GM19193 (cell line): ENCODE data around the gene ABITRAM.

Experiments used
- POLR2A ChIP-seq: IDR thresholded peaks from 4 replicates; pipeline ENCODE4 v1.6.1; 2011; ENCODE audit not compliant: insufficient read depth, insufficient read length; ENCODE audit errors: extremely low read depth

The ABITRAM gene

DNA sequence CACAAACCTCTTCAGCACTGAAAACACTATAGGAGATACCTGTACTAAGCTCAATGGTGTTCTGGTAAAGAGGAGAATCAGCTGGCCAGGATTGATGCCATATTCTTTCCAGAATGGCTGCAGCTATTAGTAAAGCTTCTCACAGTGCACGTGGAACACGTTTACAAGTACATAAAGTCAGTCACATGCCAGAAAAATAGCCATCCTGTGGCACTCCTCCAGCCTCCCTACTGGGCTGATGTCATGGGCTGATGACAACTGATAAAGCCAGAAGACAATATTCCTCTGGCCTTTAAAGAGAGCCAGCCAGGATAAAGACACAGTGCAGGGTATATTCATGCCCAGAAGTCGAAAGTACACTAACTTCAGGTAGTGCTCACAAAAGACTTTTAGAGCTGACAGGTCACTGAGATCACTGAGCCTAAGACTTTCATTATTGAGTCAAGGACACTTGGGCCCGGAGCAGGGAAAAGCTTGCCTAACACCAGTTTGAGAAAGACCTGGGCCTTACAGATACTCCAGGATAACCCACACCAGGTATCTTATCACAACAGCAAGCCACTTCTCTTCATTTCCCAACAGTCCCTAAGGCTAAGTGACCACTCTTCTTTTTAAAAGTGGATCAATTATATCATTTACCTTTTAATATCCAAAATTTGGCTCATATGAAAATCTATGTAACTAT is 29.4 kb downstream of the ABITRAM start:
- no peak for TF ChIP-seq POLR2A

DNA sequence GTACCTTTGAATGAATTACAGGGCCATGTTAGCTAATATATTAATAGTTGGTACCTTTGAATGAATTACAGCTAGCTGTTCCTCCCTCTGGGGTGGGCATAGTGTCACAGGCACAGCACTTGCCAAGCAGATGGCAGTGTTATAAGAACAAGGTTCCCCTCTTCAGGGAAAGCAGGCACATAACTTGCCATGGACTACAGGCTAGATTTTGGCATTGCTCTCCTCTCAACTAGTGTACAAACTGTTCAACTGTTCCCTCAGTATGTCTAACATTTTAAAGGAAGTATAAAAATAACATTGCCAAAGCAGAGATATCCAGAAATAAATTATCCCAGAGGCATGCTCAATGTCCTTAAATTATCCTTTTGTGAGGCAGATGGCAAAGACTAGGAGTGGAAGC is 33.7 kb downstream of the ABITRAM start:
- no peak for TF ChIP-seq POLR2A

DNA sequence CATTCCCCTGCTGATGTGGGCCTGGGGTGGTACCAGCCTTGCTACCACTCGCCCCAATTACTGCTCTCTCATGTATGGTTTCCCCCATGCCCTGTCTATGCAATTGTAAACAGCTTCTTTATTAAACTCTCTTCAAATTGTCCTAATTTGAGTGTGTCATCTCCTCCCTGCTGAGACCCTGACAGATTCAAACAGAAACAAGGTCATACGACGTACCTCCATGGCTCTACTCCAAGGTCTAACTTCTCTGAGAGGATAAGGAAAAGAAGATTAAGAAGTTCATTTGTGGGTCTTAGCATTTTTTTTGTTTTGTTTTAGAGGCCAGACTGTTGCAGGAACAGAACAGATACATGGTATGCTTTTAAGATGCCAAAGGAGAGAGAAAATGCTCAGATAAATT is 38.0 kb downstream of the ABITRAM start:
- no peak for TF ChIP-seq POLR2A

GRCh38 chr9:108972626-108973209 is 38.5 kb downstream of the ABITRAM start:
- TF ChIP-seq POLR2A, result no peak

GRCh38 chr9:108973895-108974294 is 39.7 kb downstream of the ABITRAM start:
- TF ChIP-seq POLR2A, result no peak

DNA sequence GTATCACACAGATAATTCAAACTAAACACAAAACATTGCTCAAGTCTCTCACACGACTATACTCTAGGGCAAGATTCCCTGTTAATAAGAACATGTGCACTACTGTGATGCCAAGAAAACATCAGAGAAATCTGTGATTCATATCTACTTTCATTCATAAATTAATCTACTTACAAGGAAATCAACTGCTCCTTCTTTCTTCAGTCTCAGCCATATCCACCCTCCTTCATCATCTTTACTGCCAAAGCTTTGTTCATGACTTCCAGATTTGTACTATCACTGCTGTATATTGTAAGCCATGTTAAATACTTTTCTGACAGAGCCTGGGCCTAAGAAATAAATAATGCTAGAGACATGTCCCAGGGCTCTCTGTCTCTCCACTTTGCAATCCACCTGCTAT is 44.0 kb downstream of the ABITRAM start:
- no peak for TF ChIP-seq POLR2A

DNA sequence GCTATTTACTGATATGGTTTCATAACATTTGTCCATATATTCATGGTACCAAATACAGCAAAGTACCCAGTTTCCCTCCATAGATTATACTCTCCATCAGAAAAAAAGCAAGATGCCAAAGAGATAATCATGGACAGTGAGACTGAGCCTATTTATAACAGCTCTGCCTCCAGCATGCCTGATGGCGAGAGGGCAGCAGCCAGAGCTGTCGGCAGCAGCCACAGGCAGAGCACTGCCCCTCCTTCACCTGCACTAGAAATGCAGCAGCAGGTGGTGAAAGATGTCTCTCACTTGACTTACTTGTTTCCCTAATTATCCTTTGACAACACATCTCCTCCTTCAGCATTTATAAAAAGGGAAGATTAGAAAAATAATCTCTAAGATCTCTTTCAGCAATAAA is 46.7 kb downstream of the ABITRAM start:
- TF ChIP-seq POLR2A, result no peak

- no peak for TF ChIP-seq POLR2A
Observed at GRCh38 chr9:108983885-108984284, 49.7 kb downstream of the ABITRAM start.
